GM18508 (cell line): Measurements from ENCODE around the gene SURF1.
"Not testable (repeated sequence)": the region's sequence is repeated elsewhere in the genome, so short reads cannot be mapped to it uniquely, and the experiment has no call there.

Source experiments
- ATAC-seq: cut with Tn5 transposase; IDR thresholded peaks from one replicate; pipeline ENCODE4 v1.9.1; 2021; ENCODE audit warnings: moderate number of reproducible peaks; ENCODE audit not compliant: insufficient read depth, unreplicated experiment

Gene SURF1

DNA sequence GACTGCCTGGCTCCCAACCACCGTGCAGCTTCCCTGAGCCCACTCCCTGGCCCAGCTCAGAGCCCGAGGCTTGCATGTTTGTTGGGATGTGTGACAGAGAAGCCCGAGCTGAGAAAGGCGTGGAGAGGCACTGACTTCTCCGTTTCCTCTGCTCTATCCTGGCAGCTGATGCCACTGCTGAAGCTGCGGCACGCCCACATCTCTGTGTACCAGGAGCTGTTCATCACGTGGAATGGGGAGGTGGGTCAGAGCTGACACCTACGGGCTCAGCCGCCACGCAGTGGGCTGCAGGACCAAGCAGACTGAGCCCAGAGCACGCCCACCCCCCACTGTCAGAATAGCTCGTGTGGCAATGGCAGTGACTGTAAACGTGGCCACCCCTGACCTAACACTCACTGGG, 29.2 kb upstream of the SURF1 start:
- no peak for ATAC-seq

GRCh38 chr9:133384736-133385321, 28.5 kb upstream of the SURF1 start:
- no peak for ATAC-seq

GRCh38 chr9:133383438-133383837, 27.2 kb upstream of the SURF1 start:
- ATAC-seq = no peak

GRCh38 chr9:133382507-133383141, 26.3 kb upstream of the SURF1 start:
- ATAC-seq = no peak

DNA sequence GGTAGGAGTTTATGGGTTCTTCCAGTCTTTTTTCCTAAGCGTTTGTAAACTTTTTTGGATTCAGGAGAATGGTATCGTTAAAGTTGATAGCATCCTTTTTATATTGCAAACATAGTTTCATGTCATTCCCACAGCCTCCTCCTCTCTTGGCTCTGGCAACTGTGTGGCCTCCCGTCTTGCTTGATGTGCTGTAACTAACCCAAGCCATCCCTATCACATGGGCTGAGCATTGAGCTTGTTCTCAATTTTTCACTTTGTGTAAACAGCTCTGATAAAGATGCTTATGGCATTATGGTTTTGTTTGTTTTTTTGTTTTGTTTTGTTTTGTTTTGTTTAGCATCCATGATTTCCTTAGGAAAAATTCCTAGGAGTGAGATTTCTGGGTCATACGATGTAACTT, 24.4 kb upstream of the SURF1 start:
- ATAC-seq = no peak

DNA sequence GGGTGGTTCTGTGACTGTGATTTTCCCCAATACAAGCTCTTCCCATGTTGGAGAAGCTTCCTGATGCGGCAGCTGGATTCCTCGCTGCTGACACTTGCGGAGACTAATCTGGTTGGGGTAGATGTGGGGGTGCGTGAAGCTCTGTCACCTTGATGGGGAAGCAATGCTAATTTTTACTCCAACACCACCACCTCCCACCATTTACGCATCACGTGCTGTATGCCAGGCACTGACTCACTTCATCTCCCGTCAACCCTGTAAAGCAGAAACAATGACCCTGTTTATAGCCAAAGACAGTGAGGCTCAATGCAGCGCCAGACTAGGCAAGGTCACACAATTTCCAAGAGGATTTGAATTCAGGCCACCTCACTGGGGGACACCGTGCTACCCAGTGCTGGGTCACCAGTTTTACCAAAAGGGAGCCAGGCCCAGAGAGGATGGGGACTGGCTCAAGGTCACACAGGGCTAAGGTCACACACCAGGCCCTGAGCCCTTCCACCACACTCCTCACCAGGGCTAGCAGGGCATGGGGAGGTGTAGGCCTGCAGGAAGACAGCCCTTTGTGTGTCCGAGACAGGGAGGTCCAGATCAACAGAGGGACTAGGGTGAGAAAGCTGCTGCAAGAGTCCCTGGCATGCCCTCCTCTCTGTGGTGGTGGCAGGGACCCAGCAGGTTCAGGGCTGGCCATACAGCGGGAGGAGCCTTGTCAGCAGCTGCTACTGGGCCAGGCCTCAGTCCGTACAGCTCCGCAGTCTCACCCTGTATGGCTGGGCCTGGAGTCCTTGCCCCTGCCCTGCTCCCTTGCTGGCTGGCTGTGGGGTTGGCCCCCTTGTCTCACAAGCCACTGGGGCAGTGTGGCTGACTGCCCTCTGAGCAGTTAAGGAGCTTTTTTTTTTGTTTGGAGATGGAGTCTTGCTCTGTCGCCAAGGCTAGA, 23.1 kb upstream of the SURF1 start:
- no peak for ATAC-seq

DNA sequence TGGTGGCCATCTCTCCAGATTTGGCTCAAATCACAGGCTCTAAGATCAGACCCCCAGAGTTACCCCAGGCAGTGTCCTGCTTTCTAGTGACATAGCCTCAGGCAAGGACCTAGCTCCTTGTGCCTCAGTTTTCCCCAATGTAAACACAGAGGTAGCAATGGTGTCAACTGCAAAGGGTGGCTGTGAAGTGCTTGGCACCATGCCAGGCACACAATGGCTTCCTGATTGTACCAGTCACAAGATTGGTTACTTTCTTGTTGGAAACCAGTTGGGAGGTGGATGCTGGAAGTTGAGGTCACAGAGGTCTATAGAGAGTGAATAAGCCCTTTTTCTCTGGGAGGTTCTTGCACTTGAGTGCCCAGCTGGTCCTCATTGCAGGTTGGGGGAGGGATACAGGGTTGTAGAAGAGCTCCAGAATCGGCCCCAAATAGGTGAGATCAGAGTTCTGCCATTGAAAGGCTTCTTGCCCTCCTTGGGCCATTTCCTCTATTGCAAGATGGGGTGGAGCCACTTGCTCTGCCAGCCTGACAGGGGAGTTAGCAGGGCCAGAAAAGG, 22.2 kb upstream of the SURF1 start:
- no peak for ATAC-seq

GRCh38 chr9:133377721-133378216, 21.5 kb upstream of the SURF1 start:
- ATAC-seq = no peak

- ATAC-seq = not testable (repeated sequence)
These were observed 21.0 kb upstream of the SURF1 start for GRCh38 chr9:133377280-133377679.

- no peak for ATAC-seq
These were observed 19.7 kb upstream of the SURF1 start, which contains the start of the genes STKLD1 and SURF4 for GRCh38 chr9:133375724-133376654. Gene STKLD1 (plus strand): TSS chr9:133376366. CDS start chr9:133376474, 108 bp downstream. Gene SURF4 (minus strand): TSS chr9:133376060. CDS start chr9:133375969, 91 bp downstream.

- ATAC-seq = no peak
These were observed 18.9 kb upstream of the SURF1 start for GRCh38 chr9:133375116-133375723.

GRCh38 chr9:133374612-133375115, 18.4 kb upstream of the SURF1 start:
- no peak for ATAC-seq

GRCh38 chr9:133372144-133372543, 15.9 kb upstream of the SURF1 start:
- no peak for ATAC-seq

- ATAC-seq = no peak
These were observed 15.0 kb upstream of the SURF1 start for GRCh38 chr9:133371261-133371711.

GRCh38 chr9:133370685-133371084, 14.4 kb upstream of the SURF1 start:
- no peak for ATAC-seq

DNA sequence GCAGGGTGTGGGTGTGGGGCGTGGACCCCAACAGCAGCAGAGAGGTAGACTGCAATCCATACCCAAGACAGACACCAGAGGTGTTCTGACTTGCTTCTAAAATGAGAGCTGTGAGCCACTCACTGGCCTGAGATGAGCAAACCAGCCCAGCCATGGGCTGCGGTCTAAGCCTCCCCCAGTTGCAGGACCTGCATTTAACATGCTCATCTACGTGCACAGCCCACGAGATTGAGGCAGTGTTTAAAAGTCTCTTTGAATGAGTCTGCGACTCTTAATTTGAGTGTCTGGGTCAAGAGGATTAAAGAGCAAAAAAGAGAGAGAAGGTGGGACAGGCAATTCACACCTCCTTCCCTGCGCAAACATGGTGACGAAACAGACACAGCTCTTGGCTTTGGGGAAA, 13.6 kb upstream of the SURF1 start:
- no peak for ATAC-seq

- no peak for ATAC-seq
These were observed 13.1 kb upstream of the SURF1 start for GRCh38 chr9:133369422-133369821.

DNA sequence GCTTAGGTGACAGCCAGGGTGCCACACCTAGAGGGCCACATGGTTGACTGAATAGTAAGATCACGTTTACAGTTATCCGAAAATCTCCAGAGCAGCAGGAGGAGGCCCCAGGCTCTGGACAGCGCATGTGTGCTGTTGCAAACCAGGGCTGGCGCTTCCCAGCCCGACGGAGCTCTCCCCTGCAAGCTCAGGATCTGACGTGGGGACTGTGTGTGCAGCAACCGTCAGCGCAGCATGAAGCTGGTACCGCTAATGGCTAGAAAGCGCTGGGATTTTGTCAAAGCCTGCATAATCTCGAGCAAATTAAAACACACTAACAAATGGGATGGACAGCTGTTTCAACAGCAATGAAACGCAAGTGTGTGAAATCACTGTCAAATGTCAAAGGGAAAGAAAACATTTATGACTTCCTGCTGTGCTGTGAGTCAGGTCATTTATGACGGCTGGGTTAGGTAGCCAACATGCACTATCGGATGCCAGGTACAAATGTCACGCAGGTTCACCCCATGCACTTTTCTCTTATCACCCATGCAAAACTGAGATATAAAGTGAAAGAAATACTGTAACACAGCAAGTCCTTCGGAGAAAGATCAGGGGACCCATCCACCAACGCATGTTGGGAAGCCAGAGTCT, 12.1 kb upstream of the SURF1 start:
- ATAC-seq = no peak
